H1 (cell line): Measurements from ENCODE around the gene SLC25A21. TPM values are rescaled to one million over a fixed set of nuclear protein-coding genes. Genes with fewer than 3 reads are reported as not detected.

ENCODE experiments used
- CTCF ChIA-PET: fragments of 300-600 bp; sonication (Branson Sonifier 250); formaldehyde crosslinking; loops from one replicate; lab custom pipeline; 2021; ENCODE audit not compliant: partially characterized antibody; lab: Charles Lee
- POLR2A ChIA-PET: fragments of 300-600 bp; sonication (Branson Sonifier 250); formaldehyde crosslinking; loops from one replicate; lab custom pipeline; 2021; ENCODE audit warnings: inconsistent platforms; ENCODE audit not compliant: partially characterized antibody; lab: Charles Lee
- DNase-seq, 2 experiments: peaks; one replicate each; pipeline versions ENCODE4 v3.0.0 to v3.0.0-alpha.2; 2010 to 2022; ENCODE audit warnings: low spot score in 2 of 2, low read depth in 1 of 2, mixed read lengths in 1 of 2
- FAIRE-seq: peaks from 2 replicates; lab custom pipeline; 2011; peaks lifted over from hg19 to GRCh38; lab: Jason Lieb, UNC
- H2AFZ ChIP-seq: 2 replicates; pipeline ENCODE4 v1.8.1; 2012; ENCODE audit warnings: low read length, inconsistent platforms
- H2AK5ac ChIP-seq: 2 replicates; pipeline ENCODE4 v1.6.1; 2013; ENCODE audit warnings: low read depth, low read length
- H2BK120ac ChIP-seq: replicated peaks from 2 replicates; pipeline ENCODE3; 2013; ENCODE audit warnings: low read depth, low read length, inconsistent platforms
- H2BK12ac ChIP-seq: 2 replicates; pipeline ENCODE4 v1.6.1; 2013; ENCODE audit warnings: low read depth, low read length
- H2BK15ac ChIP-seq: 2 replicates; pipeline ENCODE4 v1.6.1; 2013; ENCODE audit warnings: low read length
- H2BK20ac ChIP-seq: 2 replicates; pipeline ENCODE4 v1.6.1; 2013; ENCODE audit warnings: low read length
- H2BK5ac ChIP-seq: 2 replicates; pipeline ENCODE4 v1.6.1; 2013; ENCODE audit warnings: low read depth, low read length
- H3K14ac ChIP-seq: 2 replicates; pipeline ENCODE4 v1.6.1; 2013; ENCODE audit warnings: inconsistent platforms; ENCODE audit not compliant: insufficient read length
- H3K18ac ChIP-seq: 2 replicates; pipeline ENCODE4 v1.6.1; 2013; ENCODE audit warnings: low read length; ENCODE audit errors: extremely low read depth
- H3K23ac ChIP-seq: 2 replicates; pipeline ENCODE4 v1.6.1; 2013; ENCODE audit warnings: inconsistent platforms; ENCODE audit not compliant: insufficient read length
- H3K23me2 ChIP-seq: 2 replicates; pipeline ENCODE4 v1.6.1; 2013; ENCODE audit warnings: low read depth, low read length
- H3K27ac ChIP-seq: 2 replicates; pipeline ENCODE4 v1.6.1; 2011; ENCODE audit warnings: low read depth, low read length, inconsistent platforms
- H3K27me3 ChIP-seq, 4 experiments: replicated peaks in 1 of 4; 1 replicate in 1 of 4; 2 replicates in 3 of 4; pipeline versions ENCODE4 v1.6.1 to v1.8.1; 2011 to 2013; ENCODE audit warnings: low read length in 3 of 4, mild to moderate bottlenecking in 3 of 4, inconsistent platforms in 2 of 4, mixed read lengths in 2 of 4, moderate library complexity in 1 of 4; ENCODE audit not compliant: control insufficient read depth in 3 of 4, insufficient read depth in 3 of 4; ENCODE audit errors: extremely low read depth in 1 of 4
- H3K36me3 ChIP-seq, 4 experiments: 2 replicates each; pipeline versions ENCODE4 v1.6.1 to v1.8.1; 2011 to 2013; ENCODE audit warnings: mild to moderate bottlenecking in 4 of 4, low read length in 3 of 4, moderate library complexity in 2 of 4, control low read depth in 1 of 4, inconsistent platforms in 1 of 4; ENCODE audit not compliant: insufficient read depth in 4 of 4, control insufficient read depth in 2 of 4
- H3K4ac ChIP-seq: replicated peaks from 2 replicates; pipeline ENCODE3; 2013; ENCODE audit warnings: low read length, low read depth, mixed read lengths, inconsistent platforms; ENCODE audit not compliant: insufficient read length
- H3K4me1 ChIP-seq, 4 experiments: replicated peaks in 1 of 4; 1 replicate in 1 of 4; 2 replicates in 3 of 4; pipeline versions ENCODE4 v1.6.1 to v1.8.1; 2011 to 2013; ENCODE audit warnings: low read length in 3 of 4, inconsistent platforms in 2 of 4, mixed read lengths in 1 of 4; ENCODE audit not compliant: insufficient read depth in 4 of 4, control insufficient read depth in 3 of 4
- H3K4me2 ChIP-seq, 2 experiments: 2 replicates each; pipeline versions ENCODE4 v1.6.1 to v1.8.1; 2011 to 2013; ENCODE audit warnings: low read depth in 2 of 2, low read length in 2 of 2, control low read depth in 1 of 2, inconsistent platforms in 1 of 2, mild to moderate bottlenecking in 1 of 2; ENCODE audit not compliant: insufficient read depth in 1 of 2
- H3K4me3 ChIP-seq, 4 experiments: fragments of 200-600, 300-600 bp in 1 of 4; sonication (generic), shearing (Covaris generic), sonication (Bioruptor Twin) in 1 of 4; 2 replicates each; pipeline versions ENCODE4 v1.5.1 to v1.8.1; 2011 to 2016; ENCODE audit warnings: low read length in 4 of 4, low read depth in 3 of 4, control low read depth in 2 of 4, inconsistent platforms in 2 of 4, mild to moderate bottlenecking in 2 of 4, mixed read lengths in 1 of 4, moderate library complexity in 1 of 4; ENCODE audit not compliant: insufficient read depth in 2 of 4; ENCODE audit errors: extremely low read depth in 1 of 4
- H3K56ac ChIP-seq: replicated peaks from 2 replicates; pipeline ENCODE3; 2013; ENCODE audit warnings: low read depth, mild to moderate bottlenecking, mixed read lengths, low read length, inconsistent platforms; ENCODE audit not compliant: insufficient read length
- H3K79me1 ChIP-seq: 2 replicates; pipeline ENCODE4 v1.6.1; 2013; ENCODE audit warnings: low read depth, low read length, control low read depth
- H3K79me2 ChIP-seq, 2 experiments: 2 replicates each; pipeline versions ENCODE4 v1.6.1 to v1.8.1; 2012 to 2013; ENCODE audit warnings: low read length in 2 of 2, mild to moderate bottlenecking in 2 of 2, inconsistent platforms in 1 of 2; ENCODE audit not compliant: insufficient read depth in 2 of 2, control insufficient read depth in 1 of 2
- H3K9ac ChIP-seq, 4 experiments: replicated peaks in 1 of 4; 1 replicate in 1 of 4; 2 replicates in 3 of 4; pipeline versions ENCODE4 v1.6.1 to v1.8.1; 2011 to 2013; ENCODE audit warnings: low read depth in 3 of 4, low read length in 3 of 4, control low read depth in 2 of 4, mild to moderate bottlenecking in 2 of 4, moderate library complexity in 2 of 4, inconsistent platforms in 1 of 4; ENCODE audit errors: extremely low read depth in 1 of 4
- H3K9me3 ChIP-seq, 2 experiments: 2 replicates each; pipeline versions ENCODE4 v1.6.1 to v1.8.1; 2012 to 2013; ENCODE audit warnings: mild to moderate bottlenecking in 2 of 2, moderate library complexity in 2 of 2, control low read depth in 1 of 2, inconsistent platforms in 1 of 2, low read depth in 1 of 2, low read length in 1 of 2, mixed read lengths in 1 of 2; ENCODE audit not compliant: insufficient read depth in 2 of 2
- H4K20me1 ChIP-seq, 2 experiments: replicated peaks in 1 of 2; 2 replicates each; pipeline versions ENCODE3 to v1.8.1; 2011 to 2013; ENCODE audit warnings: inconsistent platforms in 2 of 2, low read length in 2 of 2, mild to moderate bottlenecking in 1 of 2; ENCODE audit not compliant: insufficient read depth in 2 of 2, control insufficient read depth in 1 of 2
- H4K5ac ChIP-seq: 2 replicates; pipeline ENCODE4 v1.6.1; 2013; ENCODE audit warnings: low read length, low read depth, mixed read lengths, inconsistent platforms; ENCODE audit not compliant: insufficient read length
- H4K8ac ChIP-seq: 2 replicates; pipeline ENCODE4 v1.8.0; 2013; ENCODE audit warnings: mild to moderate bottlenecking, moderate library complexity, low read length, inconsistent platforms; ENCODE audit not compliant: insufficient read depth; ENCODE audit errors: extremely low read depth
- H4K91ac ChIP-seq: replicated peaks from 2 replicates; pipeline ENCODE3; 2013; ENCODE audit warnings: low read length, mixed read lengths, inconsistent platforms; ENCODE audit not compliant: insufficient read length
- ASH2L ChIP-seq: fragments of 200-600, 300-600 bp; sonication (generic); IDR thresholded peaks from one replicate; pipeline ENCODE4 v1.7.1; 2017; ENCODE audit warnings: low read length
- BCL11A ChIP-seq, 2 experiments: IDR thresholded peaks; one replicate each; pipeline ENCODE4 v1.6.1; 2011; ENCODE audit warnings: low read depth in 2 of 2, low read length in 2 of 2, mild to moderate bottlenecking in 2 of 2
- CHD2 ChIP-seq: IDR thresholded peaks from 2 replicates; pipeline ENCODE4 v1.6.1; 2012; ENCODE audit warnings: low read length, improper control_type of control experiment
- CTBP2 ChIP-seq: IDR thresholded peaks from 2 replicates; pipeline ENCODE4 v1.7.0; 2011; ENCODE audit warnings: borderline replicate concordance, mild to moderate bottlenecking, moderate library complexity, mixed read lengths, low read length; ENCODE audit not compliant: insufficient read depth, insufficient read length
- FOSL1 ChIP-seq: IDR thresholded peaks from 2 replicates; pipeline ENCODE4 v1.6.1; 2011; ENCODE audit warnings: mild to moderate bottlenecking, low read depth, low read length, moderate library complexity; ENCODE audit not compliant: insufficient read depth
- HDAC2 ChIP-seq, 2 experiments: fragments of 300-600 bp in 1 of 2; sonication (generic) in 1 of 2; IDR thresholded peaks; 2 replicates each; pipeline ENCODE4 v1.6.1; 2011 to 2012; ENCODE audit warnings: low read depth in 2 of 2, low read length in 2 of 2, mild to moderate bottlenecking in 2 of 2, moderate library complexity in 2 of 2, borderline replicate concordance in 1 of 2, inconsistent platforms in 1 of 2
- HDAC6 ChIP-seq: IDR thresholded peaks from one replicate; pipeline ENCODE4 v1.7.1; 2012; ENCODE audit warnings: low read depth, mild to moderate bottlenecking, inconsistent platforms, low read length, moderate library complexity
- KDM5A ChIP-seq: fragments of 200-600 bp; IDR thresholded peaks from 2 replicates; pipeline ENCODE4 v1.7.1; 2012; ENCODE audit warnings: mild to moderate bottlenecking, low read length, inconsistent platforms, mixed read lengths
- POLR2AphosphoS5 ChIP-seq: IDR thresholded peaks from 2 replicates; pipeline ENCODE4 v1.6.1; 2011; ENCODE audit warnings: low read depth, low read length
- RXRA ChIP-seq: IDR thresholded peaks from 2 replicates; pipeline ENCODE4 v1.6.1; 2011; ENCODE audit warnings: low read depth, mild to moderate bottlenecking, low read length, moderate library complexity; ENCODE audit not compliant: insufficient read depth
- SP1 ChIP-seq: IDR thresholded peaks from 2 replicates; pipeline ENCODE4 v1.6.1; 2011; ENCODE audit warnings: low read depth, low read length
- YY1 ChIP-seq: IDR thresholded peaks from 2 replicates; pipeline ENCODE4 v1.6.1; 2011; ENCODE audit warnings: low read depth, mild to moderate bottlenecking, low read length
- WGBS, 2 experiments: shearing (Covaris generic) in 1 of 2; methylation state at CpG; one replicate each; pipeline versions ENCODE4 v1.1.6 to v1.1.7; 2013 to 2015; ENCODE audit warnings: low lambda C conversion rate in 2 of 2, mixed read lengths in 2 of 2, inconsistent platforms in 1 of 2, low coverage in 1 of 2, missing lambda C conversion rate in 1 of 2; ENCODE audit not compliant: insufficient replicate concordance in 2 of 2, insufficient coverage in 1 of 2, insufficient read length in 1 of 2; ENCODE audit errors: extremely low coverage in 1 of 2, missing lambda C conversion rate in 1 of 2; 5-methylcytosine and 5-hydroxymethylcytosine counted together
- polyA plus RNA-seq, 7 experiments: library from polyadenylated mRNA; depleted of rRNA in 3 of 7; stranded (reverse) in 5 of 7; unstranded in 2 of 7; fragments of >200 nt in 5 of 7; fragments of 200-250 nt in 2 of 7; gene quantifications; 1 replicate in 5 of 7; 2 replicates in 1 of 7; 4 replicates in 1 of 7; pipeline versions ENCODE4 v1.2.1 to v1.2.3, GENCODE V29; 2011 to 2013; ENCODE audit warnings: missing spikeins in 2 of 7, mixed read lengths in 2 of 7
- total RNA-seq: library from RNA; stranded (reverse); fragmentation: NEBNext Ultra II Directional; extraction: Animal tissue kit (Norgen Biotek cat#: 25700); gene quantifications from 2 replicates; pipeline ENCODE4 v1.2.1, GENCODE V29; 2021

Gene SLC25A21
- total and polyA plus RNA-seq, 2 of the 8 experiments (the other 6 are each of a cell fraction or from before 2014, with no cell fraction given) = 6.9 to 15.7 TPM

- no peak overlapping the region for H4K8ac ChIP-seq
- H3K23me2 ChIP-seq = no peaks in the 10 kb centered on the region
- POLR2A ChIA-PET = no interaction called here
- H3K27me3 ChIP-seq = no peaks in the 10 kb centered on the region
- H3K4me1 ChIP-seq = peaks cover 0 to 9% (median 1%) of the 10 kb centered on the region in 4 experiments; a peak in 4 of 7 replicates
- CTCF ChIA-PET = no interaction called here
- no peaks in the 10 kb centered on the region for H3K9me3 ChIP-seq
- H3K18ac ChIP-seq = no peak overlapping the region
- H3K36me3 ChIP-seq = no peaks in the 10 kb centered on the region
- no peak overlapping the region for H4K91ac ChIP-seq
- no peak overlapping the region for H2BK120ac ChIP-seq
- H3K14ac ChIP-seq = no peak overlapping the region
- H3K79me1 ChIP-seq = no peaks in the 10 kb centered on the region
- no peak overlapping the region for H2AFZ ChIP-seq
- peak overlapping the region in 1 of 2 experiments; percentile 28; a peak in 2 of 4 replicates for H3K4me2 ChIP-seq
- no peak overlapping the region for H2BK20ac ChIP-seq
- no peak overlapping the region for H2BK12ac ChIP-seq
- no peaks in the 10 kb centered on the region for H4K20me1 ChIP-seq
- H3K9ac ChIP-seq = no peak overlapping the region
- no peak overlapping the region; the same call in 1 of the 2 replicates for H3K27ac ChIP-seq
- no peak overlapping the region for H4K5ac ChIP-seq
- no peak overlapping the region for H2AK5ac ChIP-seq
- H3K56ac ChIP-seq = no peak overlapping the region
- no peak overlapping the region for H3K23ac ChIP-seq
- DNase-seq (peak in 1 of 2 experiments; percentile 13), FAIRE-seq (no peak)
- H3K4ac ChIP-seq = no peak overlapping the region
- no peaks in the 10 kb centered on the region for H3K79me2 ChIP-seq
- no peak overlapping the region for H2BK5ac ChIP-seq
- H2BK15ac ChIP-seq = no peak overlapping the region
- H3K4me3 ChIP-seq = peak overlapping the region in 1 of 4 experiments; percentile 7; a peak in 1 of 8 replicates
- 68% methylated on average over 3 of the region's 3 CpGs; no CpG with 5 or more reads in 1 of the 2 experiments for WGBS, 2 experiments
- TF ChIP-seq CHD2 (no peak), SP1 (0 out of 2 replicates have a peak, but pooled peaks have one; percentile 49), CTBP2 (no peak), RXRA (no peak), HDAC6 (no peak), HDAC2 (IDR thresholded peaks at IDR 0.05; ENCODE audit: borderline replicate concordance in 1 of 2, low read depth in 2 of 2, low read length in 2 of 2) (0 out of 4 replicates have a peak, but pooled peaks of 1 of the 2 experiments have one; percentile 75), YY1 (no peak), ASH2L (no peak), FOSL1 (no peak), POLR2AphosphoS5 (no peak), BCL11A (IDR thresholded peaks at IDR 0.05; ENCODE audit: low read depth in 2 of 2, low read length in 2 of 2) (no peak), KDM5A (no peak)
These were observed 111.7 kb downstream of the SLC25A21 start for GRCh38 chr14:37060496-37061260.
